Lower leg skin (tissue), 3 donors: ENCODE measurements around the gene AGRN.

Source experiments
- CTCF ChIP-seq, 3 donors: fragments of 450-650 bp; IDR thresholded peaks; one replicate each; pipeline ENCODE4 v1.5.1; 2016; ENCODE audit warnings: antibody characterized with exemption in 3 of 3, mild to moderate bottlenecking in 3 of 3, moderate library complexity in 2 of 3
- POLR2A ChIP-seq, 2 donors: fragments of 450-650 bp; IDR thresholded peaks; one replicate each; pipeline ENCODE4 v1.6.1; 2016 to 2017; ENCODE audit warnings: antibody characterized with exemption in 2 of 2, mild to moderate bottlenecking in 1 of 2, moderate library complexity in 1 of 2

GRCh38 chr1:1083416-1084371, 63.8 kb downstream of the AGRN start:
- no peak for TF ChIP-seq CTCF (IDR thresholded peaks at IDR 0.05)
- TF ChIP-seq POLR2A (IDR thresholded peaks at IDR 0.05) = no peak
